HL-60/S4 treated with retinoic acid at 250 ng/mL for 4 days and 3 days (cell line): Measurements from ENCODE around the gene NIN.

Experiments
- in situ Hi-C: fragments of 300-500 bp; cut with MboI; formaldehyde crosslinking; loops from 2 replicates; pipeline ENCODE4 v1.7.0; 2022; ENCODE audit warnings: low sequenced_read_pairs

The NIN gene

GRCh38 chr14:50837850-50838470 lies 7.0 kb upstream of the NIN start:
- in situ Hi-C loops = no loop called here

DNA sequence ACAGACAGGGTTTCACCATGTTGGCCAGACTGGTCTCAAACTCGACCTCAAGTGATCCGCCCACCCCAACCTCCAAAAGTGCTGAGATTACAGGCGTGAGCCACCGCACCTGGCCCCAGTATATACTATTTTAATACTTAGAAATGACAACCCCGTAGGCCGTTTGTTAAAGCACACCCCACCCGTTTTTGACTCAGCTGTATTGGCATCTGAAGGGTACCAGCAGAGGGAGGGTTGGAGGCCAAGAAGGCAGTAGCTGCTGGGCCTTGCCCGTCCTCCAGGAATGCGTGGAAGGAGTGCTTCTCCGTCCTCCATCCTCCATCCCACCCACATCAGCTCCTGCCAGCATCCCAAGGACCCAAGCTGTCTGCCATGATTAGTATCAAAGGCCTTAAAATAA lies 6.3 kb upstream of the NIN start:
- in situ Hi-C loops = no loop called here

DNA sequence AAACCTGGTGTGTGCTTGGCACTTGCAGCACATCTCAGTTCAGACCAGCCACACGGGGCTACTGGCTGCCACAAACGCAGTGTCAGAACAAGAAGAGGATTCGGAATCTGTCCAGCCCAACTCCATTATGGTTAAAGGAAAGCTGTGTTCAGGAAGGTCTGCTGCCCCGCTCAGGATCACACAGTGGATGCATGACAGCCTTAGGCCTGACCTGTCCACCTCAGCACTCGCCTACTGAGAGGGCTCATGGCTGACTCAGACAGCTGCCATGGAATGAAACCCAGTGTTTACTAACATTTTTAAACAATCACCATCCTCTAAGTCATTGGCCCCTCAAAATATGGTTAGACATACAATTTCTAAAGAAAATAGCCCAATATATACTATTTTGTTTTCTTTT lies 5.6 kb upstream of the NIN start:
- in situ Hi-C loops = no loop called here

GRCh38 chr14:50835280-50835679 lies 4.3 kb upstream of the NIN start:
- in situ Hi-C loops = no loop called here

- in situ Hi-C loops = no loop called here
Observed at GRCh38 chr14:50834802-50835276, 3.9 kb upstream of the NIN start.

DNA sequence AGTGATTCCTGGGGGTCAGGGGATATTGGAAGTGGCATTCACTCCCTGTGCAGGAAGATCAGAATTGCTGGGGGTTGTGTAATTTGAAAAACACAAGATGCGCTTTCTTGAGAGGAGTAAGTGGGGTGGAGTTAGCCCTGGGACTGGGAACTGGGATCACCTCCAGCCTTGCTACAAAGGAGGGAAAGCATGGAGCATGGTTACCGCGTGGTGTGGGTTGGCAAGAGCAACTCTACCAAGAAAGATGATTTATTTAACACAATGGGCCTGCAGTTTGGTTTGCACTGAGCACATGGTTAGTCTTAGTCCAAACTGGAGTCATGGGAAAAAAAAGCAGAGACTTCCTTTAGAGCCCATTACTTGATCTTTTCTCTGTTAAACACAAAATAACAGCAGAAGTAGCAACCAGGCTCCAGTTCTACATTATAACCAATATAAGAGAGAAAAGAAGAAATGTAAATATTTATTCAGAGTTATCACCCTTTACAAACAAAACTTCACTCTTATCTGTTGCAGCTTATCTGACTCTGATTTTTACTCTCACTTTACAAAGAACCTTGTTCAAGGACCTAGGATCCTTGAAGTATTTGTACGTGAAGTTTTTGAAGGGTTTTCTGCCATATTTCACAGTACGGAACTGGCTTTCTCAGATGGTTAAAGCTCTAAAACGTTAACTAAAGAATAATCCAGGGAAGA lies 2.1 kb upstream of the NIN start:
- in situ Hi-C loops = no loop called here

- in situ Hi-C loops = no loop called here
Observed at GRCh38 chr14:50831726-50832168, 785 bp upstream of the NIN start.

- in situ Hi-C loops = no loop called here
Observed at GRCh38 chr14:50830044-50830931, 674 bp downstream of the NIN start.

GRCh38 chr14:50829489-50830043 lies 1.4 kb downstream of the NIN start:
- in situ Hi-C loops = no loop called here

GRCh38 chr14:50828721-50829488 lies 2.1 kb downstream of the NIN start:
- in situ Hi-C loops = no loop called here

DNA sequence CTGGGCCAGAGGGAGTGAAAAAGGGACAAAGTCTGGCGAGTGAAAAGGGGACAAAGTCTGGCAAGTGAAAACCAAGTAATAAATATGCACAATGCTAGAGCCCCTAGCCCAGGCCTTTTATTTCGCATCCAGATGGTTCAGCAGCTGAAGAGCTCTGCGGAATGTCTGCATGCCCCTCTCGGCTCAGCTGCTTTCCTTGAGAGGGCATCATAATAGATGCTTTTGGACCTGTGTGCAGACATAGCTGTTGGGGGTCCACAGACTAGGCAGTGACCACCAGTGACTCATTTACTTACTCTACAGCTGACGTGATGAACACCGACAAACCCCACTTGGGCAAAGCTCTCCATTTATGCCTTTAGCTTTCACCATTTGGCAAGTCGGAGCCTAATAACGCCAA lies 4.3 kb downstream of the NIN start:
- in situ Hi-C loops = no loop called here

DNA sequence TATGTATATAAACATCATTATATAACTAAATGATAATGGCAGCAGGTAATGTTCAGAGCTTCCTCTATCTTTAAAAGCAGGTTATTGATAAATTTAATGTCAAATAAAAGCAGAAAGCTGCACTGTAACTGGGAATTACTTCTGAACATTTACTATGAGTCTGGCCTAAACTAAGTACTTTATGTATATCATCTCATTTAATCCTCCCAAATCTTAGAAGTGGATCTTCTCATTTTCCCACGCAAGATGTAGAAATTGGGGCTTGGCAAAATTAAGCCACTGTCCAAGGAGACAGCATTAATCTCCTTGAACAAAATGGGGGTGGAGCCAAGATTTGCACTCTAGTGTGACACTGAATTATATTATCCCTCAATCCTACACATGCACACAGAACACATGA lies 5.7 kb downstream of the NIN start:
- in situ Hi-C loops = no loop called here

GRCh38 chr14:50823762-50824636 lies 7.0 kb downstream of the NIN start:
- in situ Hi-C loops = no loop called here

GRCh38 chr14:50823051-50823761 lies 7.8 kb downstream of the NIN start:
- in situ Hi-C loops = no loop called here

GRCh38 chr14:50822501-50823042 lies 8.4 kb downstream of the NIN start:
- in situ Hi-C loops = no loop called here

DNA sequence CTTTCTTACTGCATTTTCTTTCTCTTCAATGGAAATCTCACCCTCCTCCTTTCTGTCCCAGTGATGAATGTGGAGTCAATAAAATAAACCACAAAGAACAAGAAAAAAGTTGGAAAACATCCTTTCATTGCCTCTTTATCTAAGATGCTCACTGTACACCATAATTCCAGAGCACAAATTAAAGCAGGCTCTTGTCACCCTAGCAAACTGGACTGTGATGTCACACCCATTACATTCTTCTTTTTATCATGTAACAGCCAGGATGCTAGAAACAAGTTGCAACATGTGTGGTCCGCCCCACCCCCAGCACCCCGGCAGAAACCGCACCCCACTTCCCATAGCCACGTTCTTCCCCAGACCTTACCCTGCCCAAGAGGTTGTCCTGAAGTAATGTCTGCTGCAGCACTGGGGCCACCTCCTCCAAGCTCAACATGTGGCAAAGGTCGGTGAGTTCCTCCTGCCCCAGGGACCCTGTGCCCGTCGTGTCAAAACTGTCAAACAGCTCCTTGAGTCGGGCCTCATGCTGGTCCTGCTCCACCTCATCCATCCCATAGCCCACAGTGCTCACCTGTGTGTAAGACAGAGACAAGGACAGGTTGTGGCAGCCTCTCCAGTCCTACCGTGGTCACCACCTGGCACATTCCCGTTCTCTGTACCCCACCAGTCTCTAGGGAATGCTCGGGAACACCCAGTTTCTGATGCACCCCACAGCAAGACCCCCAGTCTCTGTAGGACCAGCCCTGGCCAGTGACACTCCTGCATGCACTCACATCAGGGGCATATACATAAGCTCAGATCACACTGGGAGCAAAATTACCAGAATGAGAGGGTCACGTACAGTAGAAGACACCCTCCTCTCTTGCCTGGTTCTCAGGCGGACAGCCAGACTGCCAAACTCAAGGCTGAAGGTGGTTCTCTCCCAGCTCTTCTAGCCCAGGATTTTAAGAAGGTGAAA lies 9.2 kb downstream of the NIN start:
- in situ Hi-C loops = no loop called here

DNA sequence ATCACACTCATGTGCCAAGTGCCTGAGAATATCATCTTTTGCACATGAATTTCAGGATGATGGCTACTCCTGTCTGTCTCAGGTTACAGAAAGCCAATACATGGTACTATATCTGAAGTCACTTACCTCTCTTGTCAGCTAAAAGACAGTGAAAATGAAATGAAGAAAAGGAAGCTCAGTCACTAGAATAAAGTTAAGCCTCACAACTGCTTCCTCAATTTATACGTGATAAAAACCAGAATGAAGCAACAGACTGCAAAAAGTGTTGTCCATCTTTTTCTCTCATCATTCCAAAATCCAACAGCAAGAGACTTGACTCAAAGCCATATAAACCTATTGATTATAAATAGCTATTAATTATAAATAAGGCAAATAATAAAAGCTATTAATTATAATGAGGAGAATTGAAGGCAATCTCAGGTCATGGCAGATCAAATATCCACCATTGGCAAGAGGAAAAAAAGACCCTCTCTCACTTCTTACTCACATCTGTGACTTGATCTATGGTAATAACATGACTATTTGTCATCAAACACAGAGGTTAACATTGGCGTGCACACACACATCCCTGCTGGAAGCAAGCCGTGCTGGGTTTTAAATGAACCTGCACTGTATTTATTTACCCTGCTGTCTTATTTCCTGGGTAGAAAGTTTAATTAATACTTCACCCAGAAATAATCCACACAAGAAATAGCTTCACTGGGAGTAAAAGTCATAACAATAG lies 10.0 kb downstream of the NIN start:
- in situ Hi-C loops = no loop called here
